Mucosa of descending colon (tissue), 3 donors: Measurements from ENCODE around the gene SLC15A1. TPM values are rescaled to one million over a fixed set of nuclear protein-coding genes. Genes with fewer than 3 reads are reported as not detected.

Source experiments
- ATAC-seq: fragments of 200-7000 bp; cut with Tn5 transposase; one replicate; pipeline ENCODE4 v1.9.1; 2020; ENCODE audit warnings: mild to moderate bottlenecking, moderate library complexity
- DNase-seq, 3 donors: peaks; one replicate each; pipeline ENCODE4 v3.0.0-alpha.2; 2020
- H3K36me3 ChIP-seq: fragments of 200-600 bp; one replicate; pipeline ENCODE4 v1.8.0; 2021; ENCODE audit warnings: low read depth, mild to moderate bottlenecking
- H3K4me1 ChIP-seq: fragments of 200-600 bp; one replicate; pipeline ENCODE4 v1.8.0; 2021; ENCODE audit warnings: low read depth, mild to moderate bottlenecking
- H3K4me3 ChIP-seq: fragments of 200-600 bp; one replicate; pipeline ENCODE4 v1.8.0; 2021; ENCODE audit warnings: mild to moderate bottlenecking
- H3K9me3 ChIP-seq: fragments of 200-600 bp; one replicate; pipeline ENCODE4 v1.8.0; 2021; ENCODE audit warnings: mild to moderate bottlenecking
- intact Hi-C, 2 donors: fragments of 100-400 bp; cut with DNase I in 1 of 2; cut with micrococcal nuclease in 1 of 2; formaldehyde crosslinking; loops; one replicate each; pipeline versions ENCODE4 v1.11.0 to v1.11.1; 2022; cut with DNase I, micrococcal nuclease
- total RNA-seq, 3 donors: library from RNA; stranded (reverse); fragmentation: NEBNext Ultra II Directional in 2 of 3; extraction: Animal tissue kit (Norgen Biotek cat#: 25700) in 2 of 3; gene quantifications; one replicate each; pipeline versions ENCODE4 v1.2.1 to v1.2.4, GENCODE V29; 2021 to 2023
- TF ChIP-seq, protein P1 (sequence below): fragments of 200-600 bp; IDR thresholded peaks from one replicate; pipeline ENCODE4 v1.8.0; 2022; ENCODE audit warnings: antibody characterized with exemption, mild to moderate bottlenecking
- donor health status: DM: no; HTN: no; CAD: no; lungs with moderate emphysema.
- donor health status: DM: no; HTN: no; CAD: no.
- donor health status: DM: no; HTN: yes; CAD: no.

SLC15A1 gene
- total RNA-seq, 3 donors from 2014 or later = 27.2 to 45.1 (median 37.9) TPM

DNA sequence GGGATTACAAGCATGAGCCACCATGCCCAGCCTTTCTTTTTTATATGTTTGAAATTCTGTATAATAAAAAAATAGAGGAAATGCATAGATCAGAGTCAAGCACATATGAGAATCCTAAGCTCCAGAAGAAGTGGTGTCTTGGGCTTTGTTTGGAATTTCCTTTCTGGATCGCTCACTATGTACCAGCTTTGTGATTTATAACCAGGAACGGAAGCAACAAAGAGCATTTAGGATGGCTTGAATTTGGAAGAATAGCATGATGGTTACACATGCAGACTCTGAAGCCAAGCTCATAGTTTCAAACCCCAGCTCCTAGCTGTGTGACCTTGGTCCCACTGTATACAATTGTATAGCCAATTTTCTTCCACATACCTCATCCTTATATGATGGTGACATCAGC, 28.0 kb upstream of the SLC15A1 start:
- intact Hi-C loops = no loop called here
- no peaks in the 10 kb centered on the region for H3K36me3 ChIP-seq
- ATAC-seq = no peak

DNA sequence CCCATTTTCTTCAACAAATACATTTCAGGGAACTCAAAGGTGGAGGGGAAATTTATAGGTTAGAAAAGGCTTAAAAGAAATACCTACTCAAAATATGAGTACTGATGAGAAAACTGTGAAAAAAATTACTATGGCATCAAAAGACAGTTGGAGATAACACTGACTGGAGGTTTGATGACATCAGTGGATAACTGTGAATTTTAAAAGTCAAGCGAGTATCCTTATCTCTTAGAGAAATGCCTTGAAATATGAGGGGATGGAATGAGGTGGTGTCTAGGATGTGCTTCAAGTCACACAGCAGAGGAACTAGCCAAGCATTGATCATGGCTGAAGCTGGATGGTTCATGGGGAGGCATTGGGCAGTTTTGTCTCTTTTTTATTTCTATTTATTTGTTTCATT, 27.2 kb upstream of the SLC15A1 start:
- Histone ChIP-seq H3K9me3 (no peaks in the 10 kb centered on the region), H3K4me1 (peaks cover 4% of the 10 kb centered on the region), H3K4me3 (no peak overlapping the region), H3K36me3 (no peaks in the 10 kb centered on the region)
- intact Hi-C loops = no loop called here
- DNase-seq (no peak), ATAC-seq (no peak)
- TF ChIP-seq, protein P1, sequence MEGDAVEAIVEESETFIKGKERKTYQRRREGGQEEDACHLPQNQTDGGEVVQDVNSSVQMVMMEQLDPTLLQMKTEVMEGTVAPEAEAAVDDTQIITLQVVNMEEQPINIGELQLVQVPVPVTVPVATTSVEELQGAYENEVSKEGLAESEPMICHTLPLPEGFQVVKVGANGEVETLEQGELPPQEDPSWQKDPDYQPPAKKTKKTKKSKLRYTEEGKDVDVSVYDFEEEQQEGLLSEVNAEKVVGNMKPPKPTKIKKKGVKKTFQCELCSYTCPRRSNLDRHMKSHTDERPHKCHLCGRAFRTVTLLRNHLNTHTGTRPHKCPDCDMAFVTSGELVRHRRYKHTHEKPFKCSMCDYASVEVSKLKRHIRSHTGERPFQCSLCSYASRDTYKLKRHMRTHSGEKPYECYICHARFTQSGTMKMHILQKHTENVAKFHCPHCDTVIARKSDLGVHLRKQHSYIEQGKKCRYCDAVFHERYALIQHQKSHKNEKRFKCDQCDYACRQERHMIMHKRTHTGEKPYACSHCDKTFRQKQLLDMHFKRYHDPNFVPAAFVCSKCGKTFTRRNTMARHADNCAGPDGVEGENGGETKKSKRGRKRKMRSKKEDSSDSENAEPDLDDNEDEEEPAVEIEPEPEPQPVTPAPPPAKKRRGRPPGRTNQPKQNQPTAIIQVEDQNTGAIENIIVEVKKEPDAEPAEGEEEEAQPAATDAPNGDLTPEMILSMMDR = no peak

More for the DNA sequence above, 28.0 kb upstream of the SLC15A1 start:
- TF ChIP-seq, protein P1 = no peak
- no peak for DNase-seq
- H3K4me1 ChIP-seq = peaks cover 4% of the 10 kb centered on the region
- no peak overlapping the region for H3K4me3 ChIP-seq
- no peaks in the 10 kb centered on the region for H3K9me3 ChIP-seq

DNA sequence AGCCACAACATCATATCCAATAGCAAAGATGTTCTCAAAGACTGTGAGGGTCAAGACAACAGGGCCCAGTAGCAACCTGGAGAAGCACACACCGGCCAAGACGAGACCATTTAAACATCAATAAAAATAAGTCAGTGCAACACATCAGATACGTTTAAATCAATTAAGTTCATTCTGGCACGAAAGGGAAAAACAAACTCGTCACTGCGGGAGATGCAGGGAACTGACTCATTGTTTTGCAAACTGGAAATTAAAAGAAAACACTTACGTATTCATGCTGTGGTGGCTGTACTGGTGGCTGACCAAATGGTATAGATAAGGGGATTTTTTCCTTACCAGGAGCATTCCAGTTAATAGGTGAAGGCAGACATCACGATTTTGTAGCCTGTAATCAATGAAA, 26.3 kb upstream of the SLC15A1 start:
- no peak for ATAC-seq

DNA sequence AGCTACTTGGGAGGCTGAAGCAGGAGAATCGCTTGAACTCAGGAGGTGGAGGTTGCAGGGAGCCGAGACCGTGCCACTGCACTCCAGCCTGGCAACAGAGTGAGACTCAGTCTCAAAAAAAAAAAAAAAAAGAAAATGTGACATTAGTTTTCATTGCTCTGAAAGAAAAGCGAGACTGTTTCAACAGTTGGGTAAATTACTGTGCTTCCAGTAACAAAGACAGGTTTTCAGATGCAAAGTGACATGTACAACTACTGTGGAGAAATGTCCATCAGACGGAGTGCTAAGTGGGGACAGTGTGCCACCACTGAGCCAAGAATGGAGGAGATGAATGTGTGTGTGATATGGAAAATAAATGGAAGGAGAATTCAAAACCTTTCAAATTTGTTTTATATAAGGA, 24.2 kb upstream of the SLC15A1 start:
- intact Hi-C loops = no loop called here
- TF ChIP-seq, protein P1 = no peak
- H3K9me3 ChIP-seq = no peaks in the 10 kb centered on the region
- no peaks in the 10 kb centered on the region for H3K36me3 ChIP-seq
- DNase-seq = no peak
- ATAC-seq = no peak
- no peak overlapping the region for H3K4me3 ChIP-seq
- H3K4me1 ChIP-seq = peaks cover 4% of the 10 kb centered on the region

More for the DNA sequence above, 26.3 kb upstream of the SLC15A1 start:
- H3K9me3 ChIP-seq = no peaks in the 10 kb centered on the region
- TF ChIP-seq, protein P1 = no peak
- intact Hi-C loops = no loop called here
- DNase-seq = no peak
- H3K4me3 ChIP-seq = no peak overlapping the region
- no peaks in the 10 kb centered on the region for H3K36me3 ChIP-seq
- H3K4me1 ChIP-seq = peaks cover 4% of the 10 kb centered on the region

DNA sequence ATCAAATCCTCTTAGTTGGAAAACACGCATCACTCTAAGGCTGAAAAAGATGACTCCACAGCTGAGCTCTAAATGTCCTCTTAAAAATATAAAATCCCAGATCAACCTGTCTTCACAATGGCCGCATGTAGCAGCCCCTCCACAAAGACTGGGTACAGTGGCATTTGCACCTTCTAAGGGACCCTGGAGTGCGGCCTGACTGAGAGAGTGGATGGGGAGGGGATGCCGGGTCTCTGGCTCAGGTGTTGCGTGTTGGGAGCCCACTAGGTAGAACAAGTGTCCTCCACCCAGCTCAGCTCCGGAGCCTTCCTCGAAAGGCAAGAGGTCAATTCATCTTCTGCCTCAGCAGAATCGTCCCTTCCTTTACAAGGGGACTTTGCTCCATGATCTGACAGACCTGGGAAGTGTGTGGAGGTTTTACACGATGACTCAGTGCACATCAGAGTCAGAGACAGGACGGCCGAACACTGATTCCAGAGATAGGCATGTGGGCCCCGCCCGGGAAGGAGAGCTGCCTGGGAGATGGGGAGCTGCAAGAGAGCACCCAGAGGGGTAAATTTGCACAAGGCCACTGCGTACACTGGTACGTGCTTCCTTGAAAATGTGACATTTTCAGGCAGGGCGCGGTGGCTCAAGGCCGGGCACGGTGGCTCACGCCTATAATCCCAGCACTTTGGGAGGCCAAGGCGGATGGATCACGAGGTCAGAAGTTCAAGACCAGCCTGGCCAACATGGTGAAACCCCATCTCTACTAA, 23.5 kb upstream of the SLC15A1 start:
- ATAC-seq (peak; percentile 97), DNase-seq (peak; percentile 74 to 84 (median 81))
- peaks cover 4% of the 10 kb centered on the region for H3K4me1 ChIP-seq
- no peak overlapping the region for H3K4me3 ChIP-seq
- intact Hi-C loops = no loop called here
- TF ChIP-seq, protein P1 = no peak
- no peaks in the 10 kb centered on the region for H3K9me3 ChIP-seq
- no peaks in the 10 kb centered on the region for H3K36me3 ChIP-seq
